HG02763 (cell line): ENCODE data around the gene ZFHX3.

ENCODE experiments used
- ATAC-seq: cut with Tn5 transposase; IDR thresholded peaks from one replicate; pipeline ENCODE4 v1.9.1; 2021; ENCODE audit warnings: mild to moderate bottlenecking, moderate library complexity; ENCODE audit not compliant: unreplicated experiment

Gene ZFHX3

GRCh38 chr16:72957303-72958277, 90.3 kb downstream of the ZFHX3 start:
- no peak for ATAC-seq

GRCh38 chr16:72956124-72957064, 91.5 kb downstream of the ZFHX3 start:
- no peak for ATAC-seq

- no peak for ATAC-seq
These were observed 95.1 kb downstream of the ZFHX3 start for GRCh38 chr16:72952811-72953271.

- no peak for ATAC-seq
These were observed 95.5 kb downstream of the ZFHX3 start for GRCh38 chr16:72952404-72952803.

GRCh38 chr16:72951916-72952315, 96.0 kb downstream of the ZFHX3 start:
- no peak for ATAC-seq

- ATAC-seq, result no peak
These were observed 97.3 kb downstream of the ZFHX3 start for GRCh38 chr16:72950669-72951068.

GRCh38 chr16:72948238-72948829, 99.6 kb downstream of the ZFHX3 start:
- no peak for ATAC-seq

- ATAC-seq, result no peak
These were observed 100.3 kb downstream of the ZFHX3 start for GRCh38 chr16:72947379-72948237.

GRCh38 chr16:72946474-72947194, 101.3 kb downstream of the ZFHX3 start:
- ATAC-seq, result no peak

- ATAC-seq, result no peak
These were observed 101.9 kb downstream of the ZFHX3 start for GRCh38 chr16:72946063-72946462.

- no peak for ATAC-seq
These were observed 102.3 kb downstream of the ZFHX3 start for GRCh38 chr16:72945611-72946010.

GRCh38 chr16:72944757-72945485, 103.0 kb downstream of the ZFHX3 start:
- no peak for ATAC-seq

- ATAC-seq, result no peak
These were observed 105.9 kb downstream of the ZFHX3 start for GRCh38 chr16:72942021-72942420.

GRCh38 chr16:72940886-72941285, 107.0 kb downstream of the ZFHX3 start:
- no peak for ATAC-seq

- no peak for ATAC-seq
These were observed 108.7 kb downstream of the ZFHX3 start for GRCh38 chr16:72939247-72939646.

GRCh38 chr16:72938795-72939164, 109.1 kb downstream of the ZFHX3 start:
- ATAC-seq, result no peak

GRCh38 chr16:72937916-72938794, 109.8 kb downstream of the ZFHX3 start:
- ATAC-seq, result no peak

- ATAC-seq, result no peak
These were observed 110.6 kb downstream of the ZFHX3 start for GRCh38 chr16:72937360-72937759.
